Central memory CD4-positive, alpha-beta T cell (primary cell): ENCODE data around the gene MOSMO.
"Not testable (repeated sequence)": the region's sequence is repeated elsewhere in the genome, so short reads cannot be mapped to it uniquely, and the experiment has no call there.

Experiments
- DNase-seq: peaks from one replicate; pipeline ENCODE4 v3.0.0; 2022

The MOSMO gene

DNA sequence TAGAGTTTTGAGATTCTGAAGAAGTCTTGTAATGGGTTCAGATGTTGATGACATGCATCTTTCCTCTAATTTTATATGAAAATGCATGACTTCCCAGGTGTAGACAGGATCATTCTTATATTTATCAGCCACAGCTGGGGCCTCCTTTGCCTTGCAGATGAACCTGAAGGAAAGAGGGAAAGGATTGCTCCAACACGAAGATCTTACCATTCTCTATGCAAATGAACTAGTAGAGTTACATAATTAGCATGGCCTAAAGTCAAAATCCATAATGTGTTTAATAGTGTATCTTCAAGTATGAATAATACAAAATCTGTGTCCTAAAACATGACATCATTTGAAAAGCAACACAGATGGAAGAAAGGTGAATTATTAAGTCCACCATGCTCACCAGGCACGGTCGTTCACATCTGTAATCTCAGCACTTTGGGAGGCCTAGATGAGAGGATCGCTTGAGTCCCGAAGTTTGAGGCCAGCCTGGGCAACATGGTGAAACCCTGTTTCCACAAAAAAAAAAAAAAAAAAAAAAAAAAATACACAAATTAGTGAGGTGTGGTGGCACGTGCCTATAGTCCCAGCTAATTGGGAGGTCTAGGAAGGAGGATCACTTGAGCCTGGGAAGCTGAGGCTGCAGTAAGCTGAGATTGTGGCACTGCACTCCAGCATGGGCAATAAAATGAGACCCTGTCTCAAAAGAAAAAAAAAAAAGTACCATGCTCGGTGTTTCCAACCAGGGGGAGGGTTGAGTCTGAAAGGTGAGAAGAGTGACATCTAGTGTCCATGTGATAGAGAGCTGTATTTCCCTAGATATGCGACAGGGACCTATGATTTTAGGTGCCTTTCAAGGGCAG is 90.7 kb downstream of the MOSMO start:
- peak; percentile 30 for DNase-seq

DNA sequence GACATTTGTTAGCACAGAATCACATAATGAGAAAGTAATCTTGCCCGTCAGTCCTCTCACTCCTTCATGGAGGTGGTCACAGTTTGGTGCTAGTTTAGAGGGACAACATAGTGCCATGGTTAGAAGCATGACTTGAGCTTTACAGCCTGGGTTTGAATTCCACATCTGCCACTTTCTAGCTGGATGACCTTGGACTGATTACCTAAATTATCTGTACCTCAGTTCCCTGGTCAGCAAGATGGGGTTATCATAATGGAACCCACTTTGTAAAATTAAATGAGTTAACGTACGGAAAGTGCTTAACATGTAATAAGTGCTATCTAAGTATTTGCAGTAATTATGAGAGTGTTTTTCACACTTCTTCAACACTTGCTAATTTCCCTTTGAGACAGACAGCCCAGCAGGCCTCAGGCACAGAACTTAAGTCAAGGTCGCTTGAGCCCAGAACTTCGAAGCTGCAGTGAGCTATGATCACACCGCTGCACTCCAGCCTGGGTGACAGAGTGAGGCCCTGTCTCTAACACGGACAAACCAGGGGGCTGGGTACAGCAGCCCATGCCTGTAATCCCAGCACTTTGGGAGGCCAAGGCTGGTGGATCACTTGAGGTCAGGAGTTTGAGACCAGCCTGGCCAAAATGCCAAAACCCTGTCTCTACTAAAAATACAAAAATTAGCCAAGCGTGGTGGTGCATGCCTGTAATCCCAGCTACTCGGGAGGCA is 91.5 kb downstream of the MOSMO start:
- no peak for DNase-seq

DNA sequence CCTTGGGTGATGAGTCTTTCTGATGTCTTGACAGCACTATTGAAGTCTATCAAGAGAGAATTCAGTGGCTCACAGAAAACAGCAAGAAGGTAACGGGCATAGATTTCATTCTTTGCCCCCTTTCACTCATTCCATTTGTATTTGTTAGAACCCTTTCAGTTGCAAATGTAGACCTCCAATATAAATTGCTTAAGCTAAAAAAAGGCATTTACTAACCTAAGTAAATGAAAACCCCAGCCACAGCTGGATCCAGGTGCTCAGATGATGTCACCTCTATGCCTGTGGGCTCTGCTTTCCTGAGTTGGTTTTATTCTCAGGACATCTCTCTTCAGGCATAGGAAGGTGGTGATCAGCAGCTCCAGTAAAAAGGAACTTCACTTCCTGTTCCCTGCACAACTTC is 95.5 kb downstream of the MOSMO start:
- DNase-seq: no peak

DNA sequence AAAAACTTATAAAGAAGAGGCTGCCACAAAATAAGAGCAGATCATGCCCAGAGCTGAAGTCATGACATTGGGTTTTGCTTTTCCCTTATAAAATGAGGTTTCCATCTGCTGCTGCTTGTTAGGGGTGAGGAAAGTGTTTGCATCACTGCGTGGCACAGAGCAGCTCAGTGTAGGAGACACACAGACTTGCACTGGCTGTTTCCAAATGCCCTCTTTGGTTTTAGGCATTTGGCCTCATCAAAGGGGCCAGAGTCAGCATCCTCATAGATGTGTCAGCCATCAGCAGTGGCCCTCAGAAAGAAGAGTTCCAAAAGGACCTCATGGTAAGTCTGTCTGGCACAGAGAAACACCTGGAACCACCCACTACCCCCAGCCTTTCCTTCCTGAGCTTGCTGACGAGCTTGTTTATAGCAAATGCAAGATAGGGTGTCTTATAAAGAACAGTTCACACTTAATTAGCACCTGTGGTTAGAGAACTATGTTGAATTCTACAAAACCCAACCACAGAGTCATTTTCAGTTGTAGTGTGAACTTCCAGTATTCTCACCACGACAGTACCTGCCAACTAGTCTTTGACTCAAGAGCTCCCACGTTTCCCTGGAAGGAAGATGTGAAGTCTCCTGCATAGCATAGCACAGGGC is 101.5 kb downstream of the MOSMO start:
- DNase-seq: no peak

DNA sequence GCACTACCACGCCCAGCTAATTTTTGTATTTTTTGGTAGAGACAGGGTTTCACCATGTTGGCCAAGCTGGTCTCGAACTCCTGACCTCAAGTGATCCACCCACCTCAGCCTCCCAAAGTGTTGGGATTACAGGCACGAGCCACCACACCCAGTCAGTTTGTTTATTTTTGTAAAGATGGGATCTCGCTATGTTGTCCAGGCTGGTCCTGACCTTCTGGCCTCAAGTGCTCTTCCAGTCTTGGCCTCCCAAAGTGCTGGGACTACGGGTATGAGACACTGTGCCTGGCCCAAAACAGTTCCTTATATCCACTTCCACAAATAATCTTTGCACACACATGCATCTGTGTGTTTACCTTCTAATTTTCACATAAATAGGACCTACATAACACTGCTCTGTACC is 103.7 kb downstream of the MOSMO start:
- DNase-seq: not testable (repeated sequence)

DNA sequence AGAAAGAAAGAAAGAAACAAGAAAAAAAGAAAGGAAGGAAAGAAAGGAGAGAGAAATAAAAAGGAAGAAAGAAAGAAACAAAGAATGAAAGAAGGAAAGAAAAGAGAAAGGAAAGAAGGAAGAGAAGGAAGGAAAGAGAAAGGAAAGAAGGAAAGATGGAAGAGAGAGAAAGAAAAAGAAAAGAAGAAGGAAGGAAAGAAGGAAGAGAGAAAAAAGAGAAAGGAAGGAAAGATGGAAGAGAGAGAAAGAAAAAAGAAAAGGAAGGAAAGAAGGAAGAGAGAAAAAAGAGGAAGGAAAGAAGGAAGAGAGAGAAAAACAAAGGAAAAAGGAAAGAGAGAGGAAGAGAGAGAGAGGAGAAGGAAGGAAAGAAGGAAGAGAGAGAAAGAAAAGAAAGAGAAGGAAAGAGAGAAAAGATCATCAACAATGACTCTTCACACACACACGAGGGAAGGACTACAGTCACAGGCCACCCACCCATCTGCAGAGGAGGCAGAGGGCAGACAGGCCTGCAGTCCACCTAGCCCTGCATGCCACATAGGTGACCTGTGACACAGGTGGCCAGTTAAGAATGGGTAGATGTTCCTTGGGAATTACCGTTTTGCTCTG is 108.3 kb downstream of the MOSMO start:
- no peak for DNase-seq

DNA sequence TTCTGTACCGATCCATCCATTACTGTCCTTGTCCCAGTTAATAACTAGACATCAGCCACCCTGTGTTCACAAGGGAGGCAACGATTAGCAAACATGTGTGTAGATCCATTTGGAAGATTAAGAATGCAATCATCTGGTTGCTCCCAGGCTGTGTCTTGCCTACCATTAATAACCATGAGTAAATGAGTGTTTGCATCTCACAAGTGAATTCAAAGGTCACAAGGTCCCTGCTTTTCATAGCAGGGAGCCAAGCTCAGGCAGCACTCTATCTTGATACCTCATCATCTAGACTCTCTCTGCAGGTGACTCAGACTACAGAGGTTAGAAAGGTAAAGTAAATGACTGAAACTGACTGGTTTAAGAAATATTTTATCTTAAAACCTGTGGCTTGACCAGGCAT is 109.7 kb downstream of the MOSMO start:
- no peak for DNase-seq

DNA sequence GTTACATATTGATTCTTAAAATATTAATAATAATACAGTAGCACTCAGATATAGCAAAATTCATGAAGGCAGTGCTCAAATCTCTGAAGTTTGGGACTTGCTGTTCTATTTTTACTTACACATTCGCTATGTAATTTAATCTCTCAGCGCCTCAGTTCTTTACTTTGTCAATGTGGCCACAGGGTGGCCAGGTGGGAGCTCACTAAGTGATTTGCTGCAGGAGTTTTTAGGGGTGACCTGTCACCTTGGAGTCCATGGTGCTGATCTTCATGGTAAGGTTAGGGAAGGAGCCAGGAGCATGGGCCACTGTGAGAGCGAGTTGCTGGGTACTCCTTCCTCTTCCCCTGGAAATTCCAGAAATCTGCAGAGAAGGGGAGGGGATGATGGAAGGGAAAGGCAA is 112.5 kb downstream of the MOSMO start:
- DNase-seq: no peak

DNA sequence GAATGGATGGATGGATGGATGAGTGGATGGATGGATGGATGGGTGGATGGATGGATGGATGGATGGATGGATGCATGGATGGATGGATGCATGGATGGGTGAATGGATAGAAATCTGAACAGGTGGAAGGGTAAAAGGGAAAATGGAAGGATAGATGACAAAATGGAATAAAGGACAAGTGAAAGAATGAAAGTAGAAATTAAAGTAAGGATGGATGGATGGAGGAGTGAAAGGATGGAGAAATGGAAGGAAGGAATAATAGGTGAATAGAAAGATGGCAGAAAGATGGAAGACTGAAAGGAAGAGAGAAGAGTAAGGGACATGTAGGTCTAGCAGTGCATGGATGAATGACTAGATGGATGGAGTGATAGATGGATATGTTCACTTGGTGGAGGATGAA is 114.3 kb downstream of the MOSMO start:
- DNase-seq: no peak

DNA sequence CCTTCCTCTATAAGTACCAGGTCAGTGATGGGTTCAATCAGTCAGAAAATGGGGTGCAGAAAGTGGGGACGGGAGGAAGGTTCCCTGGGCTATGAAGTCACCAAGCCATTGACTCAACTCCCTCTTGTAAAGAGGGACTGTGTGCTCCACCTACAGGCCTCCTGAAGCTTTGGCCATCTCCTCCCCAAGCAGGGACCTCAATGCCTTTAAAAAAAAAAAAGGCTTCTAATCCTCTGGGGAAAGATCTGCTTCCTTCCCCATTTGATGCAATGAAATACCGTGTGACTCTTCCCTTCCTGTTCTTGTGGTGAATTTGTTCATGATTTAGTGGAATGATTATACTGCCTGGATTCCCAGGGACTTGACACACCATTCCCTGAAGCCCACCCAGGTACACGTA is 115.2 kb downstream of the MOSMO start:
- DNase-seq: no peak

DNA sequence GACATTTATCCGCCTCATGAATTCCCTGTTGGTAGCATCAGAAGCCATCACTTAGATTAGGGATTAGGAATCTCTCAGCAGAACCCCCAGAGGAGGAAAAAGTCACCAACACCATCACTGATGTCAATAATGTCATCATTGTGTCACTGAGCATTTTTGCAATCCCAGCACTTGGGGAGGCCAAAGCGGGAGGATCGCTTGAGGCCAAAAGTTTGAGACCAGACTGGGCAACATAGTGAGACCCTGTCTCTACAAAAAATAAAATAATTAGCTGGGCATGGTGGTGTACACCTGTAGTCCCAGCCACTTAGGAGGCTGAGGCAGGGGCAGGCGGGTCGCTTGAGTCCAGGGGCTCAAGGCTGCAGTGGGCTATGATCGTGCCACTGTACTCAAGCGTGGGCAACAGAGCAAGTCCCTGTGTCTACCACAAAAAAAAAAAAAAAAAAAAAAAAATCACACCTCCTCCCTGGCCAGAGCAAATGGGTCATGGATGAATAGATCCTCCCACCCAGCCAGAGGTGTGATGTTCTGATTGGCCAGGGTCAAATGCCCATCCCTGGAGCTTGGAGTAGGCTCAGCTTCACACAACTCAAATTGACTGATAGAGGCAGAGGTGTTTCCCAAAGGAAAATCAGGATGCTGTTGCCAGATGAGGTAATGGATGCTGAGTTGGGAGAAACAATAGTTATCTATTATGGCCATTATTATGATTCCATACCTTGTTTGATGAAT is 116.0 kb downstream of the MOSMO start:
- DNase-seq: no peak

DNA sequence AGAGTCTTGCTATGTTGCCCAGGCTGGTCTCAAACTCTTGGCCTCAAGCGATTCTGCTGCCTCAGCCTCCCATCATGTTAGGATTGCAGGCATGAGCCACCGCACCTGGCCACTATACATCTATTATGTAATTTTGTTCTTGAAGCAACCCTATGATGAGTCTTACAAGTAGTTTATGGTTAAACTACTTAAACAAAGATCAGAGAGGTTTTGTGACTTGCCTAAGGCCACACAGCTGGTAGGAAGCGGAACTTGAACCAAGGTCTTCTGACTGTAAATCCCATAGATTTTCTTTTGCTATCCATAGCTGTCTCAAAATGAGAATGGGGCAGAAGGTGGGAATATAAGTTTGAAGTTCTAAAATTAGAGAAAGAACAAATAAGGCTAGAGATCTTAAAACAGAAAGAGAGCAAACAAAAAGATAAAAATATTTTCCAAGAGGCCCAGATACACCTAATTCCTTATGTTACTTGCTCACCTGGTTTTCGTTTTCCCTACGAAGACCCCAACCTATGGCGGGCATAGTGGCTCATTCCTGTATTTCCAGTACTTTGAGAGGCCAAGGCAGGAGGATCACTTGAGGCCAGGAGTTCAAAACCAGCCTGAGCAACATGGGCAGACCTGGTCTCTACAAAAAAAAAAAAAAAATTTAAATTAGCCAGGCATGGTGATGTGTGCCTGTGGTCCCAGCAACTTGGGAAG is 116.8 kb downstream of the MOSMO start:
- DNase-seq: no peak

DNA sequence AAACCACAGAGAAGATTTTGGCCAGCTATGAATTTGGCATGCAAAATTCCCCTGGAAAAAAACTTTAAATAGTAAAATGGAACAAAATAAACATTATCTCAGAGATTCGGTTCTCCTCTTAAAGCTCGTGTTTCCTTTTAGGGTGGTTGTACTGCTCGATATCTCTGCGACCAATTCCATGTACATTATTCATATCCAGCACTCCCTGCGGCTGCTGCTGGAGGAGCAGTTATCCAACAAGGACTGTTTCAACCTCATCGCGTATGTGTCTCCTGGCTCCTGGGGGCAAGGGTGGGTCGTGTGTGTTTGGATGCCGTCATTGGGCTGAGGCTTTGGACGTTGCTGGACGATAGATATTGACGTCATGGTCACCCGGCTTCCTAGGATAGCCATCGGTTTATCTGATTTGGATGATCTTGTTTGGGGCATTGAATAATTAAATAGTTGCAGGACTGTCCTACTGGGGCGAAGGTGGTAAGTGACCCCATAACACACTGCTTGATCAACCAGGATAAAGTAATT is 118.2 kb downstream of the MOSMO start:
- no peak for DNase-seq

DNA sequence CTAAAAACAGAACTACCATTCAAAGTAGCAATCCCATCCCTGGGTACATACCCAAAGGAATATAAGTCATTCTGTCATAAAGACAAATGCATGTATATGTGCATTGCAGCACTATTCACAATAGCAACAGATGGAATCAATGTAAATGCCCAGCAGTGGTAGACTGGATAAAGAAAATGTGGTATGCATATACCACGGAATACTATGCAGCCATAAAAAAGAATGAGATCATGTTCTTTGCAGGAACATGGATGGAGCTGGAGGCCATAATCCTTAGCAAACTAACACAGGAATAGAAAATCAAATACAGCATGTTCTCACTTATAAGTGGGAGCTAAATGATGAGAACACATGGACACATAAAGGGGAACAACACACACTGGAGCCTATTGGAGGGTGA is 120.6 kb downstream of the MOSMO start:
- not testable (repeated sequence) for DNase-seq

DNA sequence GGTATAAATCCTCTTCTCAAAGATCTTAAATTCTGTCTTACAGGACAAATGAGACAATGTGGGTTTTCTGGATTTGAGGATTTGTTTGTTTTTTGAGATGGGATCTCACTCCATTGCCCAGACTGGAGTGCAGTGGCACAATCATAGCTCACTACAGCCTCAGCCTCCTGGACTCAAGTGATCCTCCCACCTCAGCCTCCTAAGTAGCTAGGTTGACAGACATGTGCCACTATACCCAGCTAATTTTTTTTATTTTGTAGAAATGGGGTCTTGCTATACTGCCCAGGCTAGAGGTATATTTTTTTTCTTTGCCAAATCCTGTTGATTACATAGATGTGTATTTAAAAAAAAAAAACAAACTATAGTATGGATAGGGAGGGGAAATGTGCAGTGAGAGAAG is 122.6 kb downstream of the MOSMO start:
- no peak for DNase-seq

DNA sequence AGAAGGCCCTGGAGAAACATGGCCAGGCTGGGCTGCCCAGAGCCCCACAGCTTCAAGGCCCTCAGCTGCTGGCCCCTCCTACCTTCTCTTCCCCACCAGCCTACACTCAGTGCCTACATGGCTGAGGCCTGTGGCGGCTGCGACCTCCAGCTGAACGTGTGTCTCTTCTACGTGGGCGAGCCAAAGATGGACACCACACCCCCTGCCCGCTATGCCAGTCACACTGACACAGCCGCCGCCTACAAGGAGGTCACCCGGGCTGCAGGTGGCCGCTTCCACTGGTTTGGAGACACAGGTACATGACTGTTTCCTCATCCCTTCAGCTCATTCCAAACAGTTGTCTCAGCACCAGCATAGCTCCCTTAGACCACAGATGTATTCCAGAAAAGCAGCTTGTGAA is 124.9 kb downstream of the MOSMO start:
- DNase-seq: no peak
